GM18511 (cell line): Measurements from ENCODE around the gene THY1.

Experiments used
- ATAC-seq: cut with Tn5 transposase; IDR thresholded peaks from one replicate; pipeline ENCODE4 v1.9.1; 2021; ENCODE audit warnings: mild to moderate bottlenecking, moderate library complexity; ENCODE audit not compliant: unreplicated experiment

The THY1 gene

DNA sequence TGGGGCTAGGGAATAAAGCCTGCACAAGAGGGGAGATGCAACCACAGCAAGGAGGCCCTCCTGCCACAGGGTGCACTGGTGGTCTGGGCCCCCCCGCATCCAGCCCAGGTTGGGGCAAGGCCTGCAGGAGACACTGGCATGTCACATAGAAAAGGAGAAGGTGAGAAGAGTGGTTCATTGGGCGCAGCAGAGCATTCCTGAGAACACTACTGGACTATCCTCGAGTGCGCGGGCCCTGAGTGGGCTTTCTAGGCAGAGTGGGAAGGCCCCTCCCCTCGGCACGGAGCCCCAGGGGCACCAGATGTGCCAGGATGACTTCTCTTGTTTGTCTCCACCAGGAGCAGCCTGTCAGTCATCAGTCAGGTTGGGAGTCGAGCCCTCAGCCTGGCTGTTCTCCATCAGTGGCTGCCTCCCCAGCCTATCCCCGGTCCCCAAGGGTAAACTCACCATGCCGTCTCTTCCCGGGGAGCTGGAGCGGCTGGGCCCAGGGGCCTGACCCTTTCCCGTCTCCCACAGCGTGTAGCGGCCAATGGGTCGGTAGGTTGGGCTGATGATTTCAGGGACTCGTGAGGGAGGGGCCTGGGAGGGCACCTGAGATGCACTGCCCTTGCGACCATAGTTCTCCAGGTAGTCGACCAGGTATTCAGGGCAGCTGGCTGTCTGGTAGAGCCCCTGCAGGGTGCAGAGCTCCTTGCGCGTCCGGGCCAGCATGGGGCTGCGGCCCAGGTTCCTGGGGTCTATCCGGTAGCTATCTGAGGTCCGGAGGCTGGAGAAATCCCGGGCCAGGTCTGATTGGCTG is 50.5 kb downstream of the THY1 start:
- ATAC-seq, result no peak

DNA sequence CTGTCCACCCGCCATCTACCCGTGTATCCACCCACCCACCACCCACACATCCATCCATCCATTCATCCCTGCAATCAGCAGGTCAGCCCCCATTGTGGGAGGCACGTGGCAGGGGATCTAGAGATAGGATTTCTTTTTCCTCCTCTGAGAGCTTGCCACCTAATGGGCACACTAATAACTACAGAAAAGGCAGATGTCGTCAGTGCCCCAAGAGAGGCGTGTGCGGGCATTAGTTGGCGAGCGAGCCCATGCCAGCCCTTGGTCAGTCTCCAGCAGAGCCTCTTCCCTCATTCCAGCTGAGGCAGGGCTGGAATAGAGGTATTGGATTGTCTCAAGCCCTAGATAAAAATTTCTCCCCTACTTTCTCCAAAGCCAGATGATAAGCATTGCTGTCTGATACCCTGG is 51.2 kb downstream of the THY1 start:
- ATAC-seq, result no peak

DNA sequence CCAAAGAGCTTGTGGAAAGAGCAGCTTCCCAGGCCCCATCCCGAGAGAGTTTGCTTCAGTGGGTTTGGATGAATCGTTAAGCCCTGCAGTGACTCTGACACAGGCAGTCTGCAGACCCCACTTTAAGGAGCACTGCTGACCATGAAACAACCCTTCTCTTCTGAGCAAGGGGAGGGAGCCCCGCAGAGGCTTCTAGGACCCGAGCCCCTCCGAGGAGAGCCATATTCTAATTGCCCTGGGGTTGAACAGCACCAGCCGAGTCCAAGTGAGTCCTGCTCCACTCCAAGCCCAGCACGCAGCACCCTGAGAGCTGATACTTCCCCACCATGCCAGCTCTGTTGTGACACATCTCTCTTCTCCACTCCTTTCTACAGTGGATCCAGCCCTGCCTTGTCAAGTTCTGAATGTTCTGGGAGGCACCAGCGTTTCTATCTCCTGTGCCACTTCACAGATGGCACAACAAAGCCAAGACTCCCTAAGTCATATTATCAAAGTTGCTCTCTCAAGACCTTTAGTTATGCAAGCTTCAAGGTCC is 51.8 kb downstream of the THY1 start:
- no peak for ATAC-seq

DNA sequence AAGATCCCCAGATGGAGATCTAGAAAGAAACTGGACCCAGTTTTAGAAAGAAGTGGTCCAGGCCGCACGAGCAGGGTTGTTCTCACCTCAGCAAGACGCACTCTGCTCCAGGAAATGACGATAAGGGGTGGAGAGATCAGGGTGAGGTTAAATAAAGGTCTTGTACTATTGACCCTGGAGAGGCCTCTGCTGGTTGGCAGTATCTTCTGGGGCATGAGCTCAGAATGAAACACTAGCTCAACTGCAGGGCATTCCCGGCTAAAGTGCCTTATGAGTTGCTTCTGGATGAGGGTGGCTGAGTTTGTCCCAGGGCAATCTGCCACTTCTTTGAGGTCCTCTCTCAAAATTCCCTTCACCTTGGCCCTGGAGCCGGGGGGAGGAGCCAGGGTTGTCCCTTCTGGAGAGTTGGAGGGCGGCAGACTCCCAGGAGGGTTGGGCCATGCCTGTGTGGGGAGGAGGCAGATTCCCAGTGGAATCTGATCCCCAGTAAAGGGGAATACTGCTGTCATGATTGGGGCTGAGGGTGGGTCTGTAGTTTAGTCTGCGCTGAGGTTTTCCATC is 52.4 kb downstream of the THY1 start:
- ATAC-seq, result no peak

DNA sequence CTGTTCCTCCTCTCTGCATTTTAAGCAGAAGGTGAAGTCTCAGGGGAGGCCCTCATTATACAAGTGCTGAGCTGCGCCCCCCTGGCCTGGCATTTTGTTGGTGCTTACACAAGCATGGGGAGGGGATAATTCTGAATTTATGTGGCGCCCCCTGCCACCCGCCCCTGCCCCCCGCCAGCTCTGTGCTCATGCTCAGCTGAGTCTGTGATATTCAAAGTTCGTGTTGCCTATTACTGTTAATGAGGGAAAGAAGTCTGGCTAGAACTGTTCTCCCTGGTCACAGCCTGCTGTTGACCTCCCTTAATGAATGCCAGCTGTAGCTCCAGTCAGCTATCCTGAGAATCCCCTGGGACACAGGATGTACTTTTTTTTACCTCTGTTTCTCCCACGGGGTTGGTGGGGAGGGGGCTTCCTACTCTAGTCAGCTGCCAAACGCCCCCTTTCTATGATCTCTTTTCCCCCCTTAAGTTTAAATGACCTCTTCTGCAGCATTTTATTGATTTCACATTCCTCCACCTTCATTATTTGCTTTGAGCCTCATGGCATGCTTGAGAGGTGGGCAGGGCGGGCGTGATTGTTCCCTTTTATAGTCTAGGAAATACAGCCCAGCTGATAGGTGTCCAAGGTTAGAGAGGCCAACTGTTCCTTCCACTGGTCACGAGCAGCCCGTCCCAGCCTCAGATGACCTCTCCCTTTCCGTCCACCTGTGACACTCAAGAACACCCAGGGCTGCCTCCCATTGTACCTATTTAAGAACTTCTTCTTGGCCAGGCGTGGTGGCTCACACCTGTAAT is 53.6 kb downstream of the THY1 start:
- no peak for ATAC-seq

DNA sequence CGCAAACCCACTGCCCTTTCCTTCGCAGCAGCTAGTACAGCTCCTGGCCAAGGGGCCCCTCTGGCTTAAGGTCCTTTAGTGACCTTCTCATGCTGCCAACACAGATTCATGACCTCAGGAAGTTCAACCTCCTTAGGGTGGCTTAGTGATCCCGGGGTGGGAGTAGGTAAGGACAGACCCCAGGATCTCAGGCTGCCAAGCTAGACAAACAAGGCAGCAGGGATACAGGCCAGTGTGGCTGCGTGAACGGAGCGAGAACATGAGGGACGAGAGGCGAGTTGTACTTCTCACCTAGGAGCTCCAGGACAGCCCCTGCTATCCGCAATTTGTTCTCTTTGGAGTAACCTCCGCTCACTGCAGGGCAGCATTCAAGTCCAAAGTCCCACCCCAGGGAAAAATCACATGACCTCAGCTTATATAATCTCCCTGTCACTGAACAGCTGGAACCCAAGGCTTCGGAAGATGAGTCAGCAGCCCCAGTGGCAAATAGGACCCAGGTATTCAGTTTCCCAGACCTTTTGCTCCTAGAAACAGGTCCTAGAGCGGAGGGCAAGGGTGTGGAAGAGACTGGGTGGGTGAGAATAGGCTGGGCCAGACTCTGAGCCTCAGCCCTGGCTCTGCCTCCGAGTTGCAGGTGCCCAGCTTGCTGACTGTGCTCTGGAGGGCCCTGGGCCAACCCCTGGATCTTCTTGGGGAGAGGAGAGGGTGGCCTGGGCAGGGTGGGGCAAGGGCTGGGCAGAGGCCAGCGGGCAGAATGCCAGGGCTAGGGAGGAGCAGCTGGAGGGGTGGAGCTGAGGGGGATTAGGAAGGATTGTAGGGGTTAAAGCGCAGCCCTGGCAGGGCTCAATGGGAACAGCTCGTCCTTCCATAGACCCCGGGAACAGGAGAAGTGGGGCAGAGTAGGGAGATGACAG is 54.6 kb downstream of the THY1 start:
- no peak for ATAC-seq

DNA sequence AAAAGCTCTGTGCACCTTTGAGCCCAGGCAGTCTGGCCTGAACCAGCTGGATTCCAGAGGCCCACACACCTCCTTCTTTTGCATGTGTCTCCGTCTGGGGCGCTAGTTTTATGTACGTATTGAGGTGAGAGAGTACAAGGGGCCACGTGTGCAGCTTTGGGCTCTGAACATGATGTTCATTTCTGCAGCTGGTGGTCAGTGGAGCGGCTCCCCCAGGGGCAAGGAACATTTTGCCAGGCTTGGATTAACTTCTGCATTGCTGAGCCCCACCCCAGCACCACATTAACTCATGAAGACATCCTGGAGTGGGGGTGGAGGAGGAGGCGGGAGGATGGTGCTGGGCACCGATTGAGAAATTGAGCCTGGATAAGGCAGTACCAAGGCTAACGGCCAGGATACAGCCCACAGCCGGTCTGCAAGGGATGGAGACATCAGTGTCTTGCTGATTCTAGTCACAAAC is 55.3 kb downstream of the THY1 start:
- ATAC-seq, result no peak
